Caco-2 (cell line): ENCODE results near the gene PCK1. TPM values are rescaled to one million over a fixed set of nuclear protein-coding genes. Genes with fewer than 3 reads are reported as not detected.

Source experiments
- BruUV-seq: library from RNA; stranded (reverse); fragments of 400-500 nt; replicated peaks from 2 replicates; lab custom pipeline; 2021; lab: Mats Ljungman, UMichigan
- CTCF ChIA-PET: fragments of 300-600 bp; sonication (Branson Sonifier 250); formaldehyde crosslinking; loops from one replicate; lab custom pipeline; 2022; ENCODE audit warnings: antibody characterized with exemption; lab: Charles Lee
- POLR2A ChIA-PET: fragments of 300-600 bp; sonication (Branson Sonifier 250); formaldehyde crosslinking; loops from one replicate; lab custom pipeline; 2022; ENCODE audit warnings: antibody characterized with exemption; lab: Charles Lee
- DNase-seq, 2 experiments: peaks; one replicate each; pipeline versions ENCODE4 v3.0.0 to v3.0.0-alpha.2; 2020 to 2022
- H3K27me3 ChIP-seq: replicated peaks from 2 replicates; pipeline ENCODE4 v1.6.0; 2011; ENCODE audit warnings: low read length; ENCODE audit not compliant: control insufficient read depth, insufficient read depth
- H3K36me3 ChIP-seq: 2 replicates; pipeline ENCODE4 v1.5.1; 2011; ENCODE audit warnings: low read length; ENCODE audit not compliant: control insufficient read depth, insufficient read depth
- H3K4me1 ChIP-seq: fragments of 250-450 bp; sonication (Bioruptor Pico); 2 replicates; pipeline ENCODE4 v1.5.1; 2020; ENCODE audit warnings: mild to moderate bottlenecking
- H3K4me3 ChIP-seq: 2 replicates; pipeline ENCODE4 v1.5.1; 2011; ENCODE audit warnings: low read depth, mild to moderate bottlenecking, control low read depth, low read length
- H3K9me3 ChIP-seq: fragments of 250-450 bp; sonication (Bioruptor Pico); 2 replicates; pipeline ENCODE4 v1.5.1; 2020; ENCODE audit warnings: mild to moderate bottlenecking, moderate library complexity
- H3K27ac Mint-ChIP-seq: one replicate; pipeline ENCODE4 v1.8.0; 2022; ENCODE audit warnings: mixed read lengths; ENCODE audit not compliant: unreplicated experiment
- H3K27me3 Mint-ChIP-seq: one replicate; pipeline ENCODE4 v1.8.0; 2022; ENCODE audit warnings: mixed read lengths; ENCODE audit not compliant: insufficient read depth, unreplicated experiment
- H3K36me3 Mint-ChIP-seq: one replicate; pipeline ENCODE4 v1.8.0; 2022; ENCODE audit warnings: mild to moderate bottlenecking, mixed read lengths; ENCODE audit not compliant: insufficient read depth, unreplicated experiment
- H3K4me1 Mint-ChIP-seq: one replicate; pipeline ENCODE4 v1.8.0; 2022; ENCODE audit warnings: low read depth, mixed read lengths; ENCODE audit not compliant: unreplicated experiment
- H3K4me3 Mint-ChIP-seq: one replicate; pipeline ENCODE4 v1.8.0; 2022; ENCODE audit warnings: mild to moderate bottlenecking, moderate library complexity, mixed read lengths; ENCODE audit not compliant: unreplicated experiment
- H3K9me3 Mint-ChIP-seq: one replicate; pipeline ENCODE4 v1.8.0; 2022; ENCODE audit warnings: mixed read lengths; ENCODE audit not compliant: unreplicated experiment
- intact Hi-C: fragments of 100-400 bp; cut with micrococcal nuclease; formaldehyde crosslinking; loops from one replicate; pipeline ENCODE4 v1.10.0; 2022; ENCODE audit not compliant: unreplicated experiment
- total RNA-seq: library from RNA; stranded (reverse); gene quantifications from 2 replicates; pipeline ENCODE4 v1.2.3, GENCODE V29; 2022
- TF ChIP-seq, protein P1 (sequence below), 2 experiments: fragments of 200-600 bp in 1 of 2; IDR thresholded peaks; 1 replicate in 1 of 2; 2 replicates in 1 of 2; pipeline versions ENCODE4 v1.5.1 to v1.8.0; 2011 to 2022; ENCODE audit warnings: antibody characterized with exemption in 1 of 2, control low read depth in 1 of 2, inconsistent platforms in 1 of 2, low read depth in 1 of 2, low read length in 1 of 2, mild to moderate bottlenecking in 1 of 2, moderate library complexity in 1 of 2; ENCODE audit not compliant: insufficient read depth in 1 of 2, severe bottlenecking in 1 of 2, unreplicated experiment in 1 of 2

Gene PCK1
- total RNA-seq, 1 experiment from 2014 or later = not detected

DNA sequence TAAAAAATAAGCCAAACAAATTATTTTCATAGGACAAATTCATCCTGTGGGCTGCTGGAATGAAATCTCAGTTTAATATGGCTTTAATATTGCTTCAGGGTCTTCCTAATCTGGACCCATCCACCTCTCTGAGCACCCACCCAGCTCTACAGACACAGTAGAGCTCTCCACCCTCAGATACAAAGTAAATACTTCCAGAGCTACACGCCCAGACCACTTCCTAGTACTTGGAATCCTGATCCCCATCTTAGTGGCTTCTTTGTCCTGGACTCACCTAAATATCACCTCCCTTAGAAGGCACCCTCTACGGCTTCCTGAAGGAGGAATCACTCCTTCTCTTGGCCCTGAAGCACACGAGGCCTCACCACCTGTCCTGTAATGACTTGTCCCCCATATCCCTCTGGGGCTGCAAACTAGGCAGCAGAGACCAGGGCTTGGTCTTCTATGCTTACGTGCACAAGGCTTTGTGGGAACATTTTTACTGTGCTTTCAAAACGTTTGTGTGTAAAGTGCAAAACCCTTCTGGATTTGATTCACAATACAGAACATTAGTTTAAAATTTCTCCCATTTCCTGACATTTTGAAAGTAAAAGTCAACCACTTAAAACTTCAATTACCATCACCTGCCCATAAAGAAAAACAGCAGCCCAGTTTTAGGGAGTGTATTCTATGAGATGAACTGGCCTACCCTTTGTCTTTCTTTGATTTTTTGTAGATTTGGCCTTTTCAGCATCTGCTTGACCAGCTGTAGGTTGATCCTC is 38.4 kb upstream of the PCK1 start:
- H3K9me3 Mint-ChIP-seq = no peaks in the 10 kb centered on the region
- peaks cover 8% of the 10 kb centered on the region for H3K27me3 Mint-ChIP-seq

DNA sequence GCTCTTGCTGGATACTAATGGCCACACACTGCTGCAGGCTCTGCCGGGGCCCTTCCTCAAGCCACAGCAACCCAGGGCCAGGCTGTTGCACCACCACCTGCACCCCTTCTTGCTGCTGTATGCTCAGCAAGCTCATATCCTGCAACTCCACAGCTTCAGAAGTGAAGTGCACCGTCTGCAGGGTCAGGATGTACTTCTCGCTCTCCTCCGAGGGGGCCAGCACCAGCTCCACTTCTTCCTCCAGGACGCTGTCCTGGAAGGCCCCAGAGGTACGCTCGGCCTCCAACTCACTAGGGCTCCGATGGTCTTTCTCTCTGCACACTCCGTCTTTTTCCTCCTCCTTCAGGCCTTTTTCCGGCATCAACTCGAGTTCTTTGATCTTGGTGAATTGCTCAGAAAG is 37.1 kb upstream of the PCK1 start:
- no peaks in the 10 kb centered on the region for H3K4me1 ChIP-seq
- no peaks in the 10 kb centered on the region for H3K27me3 ChIP-seq
- H3K4me3 ChIP-seq = no peak overlapping the region
- Mint-ChIP-seq H3K9me3 (no peaks in the 10 kb centered on the region), H3K27me3 (peaks cover 8% of the 10 kb centered on the region), H3K36me3 (no peaks in the 10 kb centered on the region), H3K4me3 (no peak overlapping the region), H3K27ac (no peak overlapping the region), H3K4me1 (peaks cover 7% of the 10 kb centered on the region)
- TF ChIP-seq, protein P1, sequence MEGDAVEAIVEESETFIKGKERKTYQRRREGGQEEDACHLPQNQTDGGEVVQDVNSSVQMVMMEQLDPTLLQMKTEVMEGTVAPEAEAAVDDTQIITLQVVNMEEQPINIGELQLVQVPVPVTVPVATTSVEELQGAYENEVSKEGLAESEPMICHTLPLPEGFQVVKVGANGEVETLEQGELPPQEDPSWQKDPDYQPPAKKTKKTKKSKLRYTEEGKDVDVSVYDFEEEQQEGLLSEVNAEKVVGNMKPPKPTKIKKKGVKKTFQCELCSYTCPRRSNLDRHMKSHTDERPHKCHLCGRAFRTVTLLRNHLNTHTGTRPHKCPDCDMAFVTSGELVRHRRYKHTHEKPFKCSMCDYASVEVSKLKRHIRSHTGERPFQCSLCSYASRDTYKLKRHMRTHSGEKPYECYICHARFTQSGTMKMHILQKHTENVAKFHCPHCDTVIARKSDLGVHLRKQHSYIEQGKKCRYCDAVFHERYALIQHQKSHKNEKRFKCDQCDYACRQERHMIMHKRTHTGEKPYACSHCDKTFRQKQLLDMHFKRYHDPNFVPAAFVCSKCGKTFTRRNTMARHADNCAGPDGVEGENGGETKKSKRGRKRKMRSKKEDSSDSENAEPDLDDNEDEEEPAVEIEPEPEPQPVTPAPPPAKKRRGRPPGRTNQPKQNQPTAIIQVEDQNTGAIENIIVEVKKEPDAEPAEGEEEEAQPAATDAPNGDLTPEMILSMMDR (IDR thresholded peaks at IDR 0.05; ENCODE audit: insufficient read depth in 1 of 2, low read depth in 1 of 2, low read length in 1 of 2, severe bottlenecking in 1 of 2, unreplicated experiment in 1 of 2) = no peak
- H3K9me3 ChIP-seq = no peaks in the 10 kb centered on the region
- no TSS peak for BruUV-seq
- no peaks in the 10 kb centered on the region for H3K36me3 ChIP-seq
- CTCF ChIA-PET = no interaction called here
- POLR2A ChIA-PET = no interaction called here
- intact Hi-C loops = no loop called here
- no peak for DNase-seq

More for the DNA sequence above, 38.4 kb upstream of the PCK1 start:
- intact Hi-C loops = no loop called here
- Mint-ChIP-seq H3K4me1 (peaks cover 7% of the 10 kb centered on the region), H3K4me3 (no peak overlapping the region), H3K36me3 (no peaks in the 10 kb centered on the region), H3K27ac (no peak overlapping the region)
- no TSS peak for BruUV-seq
- CTCF ChIA-PET = interaction anchor here (1.2 to 1.3 kb wide), 2 partner anchors 72 to 695 kb away, joined by 3 read pairs; no protein-coding TSS in a partner anchor
- TF ChIP-seq, protein P1 (IDR thresholded peaks at IDR 0.05; ENCODE audit: insufficient read depth in 1 of 2, low read depth in 1 of 2, low read length in 1 of 2, severe bottlenecking in 1 of 2, unreplicated experiment in 1 of 2) = no peak
- Histone ChIP-seq H3K27me3 (no peaks in the 10 kb centered on the region), H3K4me3 (no peak overlapping the region), H3K9me3 (no peaks in the 10 kb centered on the region), H3K36me3 (no peaks in the 10 kb centered on the region), H3K4me1 (no peaks in the 10 kb centered on the region)
- POLR2A ChIA-PET = interaction anchor here (0.6 kb wide), 1 partner anchor 316 kb away, joined by 3 read pairs; no protein-coding TSS in a partner anchor
- no peak for DNase-seq

DNA sequence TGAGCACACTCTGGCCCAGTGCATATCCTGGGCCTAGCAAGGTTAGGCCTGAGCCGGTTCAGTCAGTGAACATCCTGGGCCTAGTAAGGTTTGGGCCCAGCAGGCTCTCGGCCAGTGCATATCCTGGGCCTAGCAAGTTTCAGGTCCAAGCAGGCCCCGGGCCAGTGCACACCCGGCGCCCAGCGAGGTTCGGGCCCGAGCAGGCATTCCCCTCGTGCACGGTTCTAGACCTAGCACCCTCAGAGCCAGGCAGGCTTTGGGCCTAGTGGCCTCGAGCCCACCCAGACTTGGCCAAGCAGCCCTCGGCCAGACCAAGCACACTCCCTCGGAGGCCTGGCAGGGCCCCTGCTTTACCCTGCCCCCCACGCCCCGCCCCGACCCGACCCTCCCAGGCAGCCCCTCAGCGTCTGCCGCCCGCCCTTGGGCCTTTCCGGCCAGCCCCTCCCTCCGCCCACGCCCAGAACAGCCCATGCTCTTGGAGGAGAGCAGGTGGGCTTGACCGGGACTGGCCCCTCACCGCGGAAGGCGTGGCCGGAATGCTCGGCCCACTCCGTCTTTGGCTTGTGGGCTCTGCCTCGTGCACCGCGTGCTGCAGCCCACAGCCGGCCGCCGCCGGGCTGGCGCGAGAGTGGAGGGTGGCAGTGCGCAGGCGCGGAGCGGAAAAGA is 36.3 kb upstream of the PCK1 start, which contains the start of gene CTCFL:
TSS of gene CTCFL (minus strand) at position 630 of the 666 bp plus-strand sequence. CDS start 935 bp downstream, outside the sequence.
- H3K27ac Mint-ChIP-seq = no peak within 1 kb of the TSS
- no peak for DNase-seq
- CTCF ChIA-PET = no interaction called here
- Histone ChIP-seq H3K4me3 (no peak within 1 kb of the TSS), H3K4me1 (no peaks in the 10 kb centered on the region), H3K36me3 (no peaks in the 10 kb centered on the region), H3K27me3 (no peaks in the 10 kb centered on the region), H3K9me3 (no peaks in the 10 kb centered on the region)
- H3K4me1 Mint-ChIP-seq = peaks cover 7% of the 10 kb centered on the region
- intact Hi-C loops = no loop called here
- H3K9me3 Mint-ChIP-seq = no peaks in the 10 kb centered on the region
- POLR2A ChIA-PET = no interaction called here
- TF ChIP-seq, protein P1 (IDR thresholded peaks at IDR 0.05; ENCODE audit: insufficient read depth in 1 of 2, low read depth in 1 of 2, low read length in 1 of 2, severe bottlenecking in 1 of 2, unreplicated experiment in 1 of 2) = no peak
- H3K36me3 Mint-ChIP-seq = no peaks in the 10 kb centered on the region
- BruUV-seq = no TSS peak
- H3K27me3 Mint-ChIP-seq = peaks cover 6% of the 10 kb centered on the region
- no peak within 1 kb of the TSS for H3K4me3 Mint-ChIP-seq
